ENCODE data around the gene SMIM21.

The SMIM21 gene

DNA sequence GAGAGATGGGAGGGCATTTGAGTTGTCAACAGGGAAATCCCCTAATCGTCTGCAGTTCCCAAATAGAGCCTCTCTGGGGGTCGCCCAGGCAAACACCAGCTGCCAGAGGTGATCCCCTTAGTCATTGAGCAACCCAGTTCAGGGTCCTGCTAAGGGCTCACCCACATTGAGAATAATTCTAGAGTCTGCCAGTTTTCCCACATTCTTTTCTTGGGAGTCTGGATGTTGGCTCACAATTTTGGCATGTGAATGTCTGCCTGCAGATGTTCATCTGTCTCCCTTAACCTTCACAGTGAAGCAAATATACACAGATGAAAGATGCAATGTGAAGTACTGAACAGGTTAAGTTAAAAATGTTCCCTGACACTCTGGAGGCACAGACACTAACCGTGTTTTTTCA, 11.4 kb upstream of the SMIM21 start:
- no peak for TF ChIP-seq TCF12 (IDR thresholded peaks at IDR 0.05; ENCODE audit: low read depth)
- no peak for TF ChIP-seq TAF1 (IDR thresholded peaks at IDR 0.05; ENCODE audit: low read depth)
- TF ChIP-seq CEBPB (IDR thresholded peaks at IDR 0.05) = no peak
- TF ChIP-seq CREB1 (IDR thresholded peaks at IDR 0.05; ENCODE audit: low read depth) = no peak
- TF ChIP-seq, protein P1, sequence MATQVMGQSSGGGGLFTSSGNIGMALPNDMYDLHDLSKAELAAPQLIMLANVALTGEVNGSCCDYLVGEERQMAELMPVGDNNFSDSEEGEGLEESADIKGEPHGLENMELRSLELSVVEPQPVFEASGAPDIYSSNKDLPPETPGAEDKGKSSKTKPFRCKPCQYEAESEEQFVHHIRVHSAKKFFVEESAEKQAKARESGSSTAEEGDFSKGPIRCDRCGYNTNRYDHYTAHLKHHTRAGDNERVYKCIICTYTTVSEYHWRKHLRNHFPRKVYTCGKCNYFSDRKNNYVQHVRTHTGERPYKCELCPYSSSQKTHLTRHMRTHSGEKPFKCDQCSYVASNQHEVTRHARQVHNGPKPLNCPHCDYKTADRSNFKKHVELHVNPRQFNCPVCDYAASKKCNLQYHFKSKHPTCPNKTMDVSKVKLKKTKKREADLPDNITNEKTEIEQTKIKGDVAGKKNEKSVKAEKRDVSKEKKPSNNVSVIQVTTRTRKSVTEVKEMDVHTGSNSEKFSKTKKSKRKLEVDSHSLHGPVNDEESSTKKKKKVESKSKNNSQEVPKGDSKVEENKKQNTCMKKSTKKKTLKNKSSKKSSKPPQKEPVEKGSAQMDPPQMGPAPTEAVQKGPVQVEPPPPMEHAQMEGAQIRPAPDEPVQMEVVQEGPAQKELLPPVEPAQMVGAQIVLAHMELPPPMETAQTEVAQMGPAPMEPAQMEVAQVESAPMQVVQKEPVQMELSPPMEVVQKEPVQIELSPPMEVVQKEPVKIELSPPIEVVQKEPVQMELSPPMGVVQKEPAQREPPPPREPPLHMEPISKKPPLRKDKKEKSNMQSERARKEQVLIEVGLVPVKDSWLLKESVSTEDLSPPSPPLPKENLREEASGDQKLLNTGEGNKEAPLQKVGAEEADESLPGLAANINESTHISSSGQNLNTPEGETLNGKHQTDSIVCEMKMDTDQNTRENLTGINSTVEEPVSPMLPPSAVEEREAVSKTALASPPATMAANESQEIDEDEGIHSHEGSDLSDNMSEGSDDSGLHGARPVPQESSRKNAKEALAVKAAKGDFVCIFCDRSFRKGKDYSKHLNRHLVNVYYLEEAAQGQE (IDR thresholded peaks at IDR 0.05; ENCODE audit: low read depth) = no peak
- no peak for TF ChIP-seq EP300 (IDR thresholded peaks at IDR 0.05; ENCODE audit: borderline replicate concordance)
- no peak for TF ChIP-seq NFIC (IDR thresholded peaks at IDR 0.05)
- no peak for TF ChIP-seq ZBTB7A (IDR thresholded peaks at IDR 0.05; ENCODE audit: low read depth)
- TF ChIP-seq, protein P2, sequence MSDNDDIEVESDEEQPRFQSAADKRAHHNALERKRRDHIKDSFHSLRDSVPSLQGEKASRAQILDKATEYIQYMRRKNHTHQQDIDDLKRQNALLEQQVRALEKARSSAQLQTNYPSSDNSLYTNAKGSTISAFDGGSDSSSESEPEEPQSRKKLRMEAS (IDR thresholded peaks at IDR 0.05) = no peak
- no peak for TF ChIP-seq RAD21 (IDR thresholded peaks at IDR 0.05; ENCODE audit: low read depth)

DNA sequence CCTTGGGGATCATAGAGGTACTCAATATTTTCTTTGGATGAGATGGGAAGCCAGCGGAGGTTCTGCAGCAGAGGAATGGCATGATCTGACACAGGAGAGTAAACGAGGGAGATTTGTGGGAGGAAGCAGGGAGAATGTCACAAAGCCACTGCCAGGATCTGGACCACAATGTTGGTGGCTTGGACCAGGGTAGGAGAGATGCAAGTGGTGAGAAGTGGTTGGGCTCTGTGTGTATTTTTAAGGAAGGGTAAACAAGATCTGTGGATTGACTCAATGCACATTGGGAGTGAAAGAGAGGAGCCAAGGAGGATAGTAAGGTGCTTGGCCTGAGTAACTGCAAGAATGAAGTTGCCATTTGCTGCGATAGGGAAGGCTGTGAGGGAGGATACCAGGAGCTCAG, 10.5 kb upstream of the SMIM21 start:
- TF ChIP-seq, protein P3, sequence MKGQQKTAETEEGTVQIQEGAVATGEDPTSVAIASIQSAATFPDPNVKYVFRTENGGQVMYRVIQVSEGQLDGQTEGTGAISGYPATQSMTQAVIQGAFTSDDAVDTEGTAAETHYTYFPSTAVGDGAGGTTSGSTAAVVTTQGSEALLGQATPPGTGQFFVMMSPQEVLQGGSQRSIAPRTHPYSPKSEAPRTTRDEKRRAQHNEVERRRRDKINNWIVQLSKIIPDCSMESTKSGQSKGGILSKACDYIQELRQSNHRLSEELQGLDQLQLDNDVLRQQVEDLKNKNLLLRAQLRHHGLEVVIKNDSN (IDR thresholded peaks at IDR 0.05) = no peak
- TF ChIP-seq CEBPB (IDR thresholded peaks at IDR 0.05) (no peak), NFIC (IDR thresholded peaks at IDR 0.05) (no peak), YY1 (IDR thresholded peaks at IDR 0.05; ENCODE audit: low read depth) (no peak), RAD21 (IDR thresholded peaks at IDR 0.05; ENCODE audit: low read depth) (no peak), ZBTB7A (IDR thresholded peaks at IDR 0.05; ENCODE audit: low read depth) (no peak), EGR1 (IDR thresholded peaks at IDR 0.05) (no peak), FOXM1 (IDR thresholded peaks at IDR 0.05; ENCODE audit: borderline replicate concordance, low read depth) (no peak), TCF12 (IDR thresholded peaks at IDR 0.05; ENCODE audit: low read depth) (no peak), TAF1 (IDR thresholded peaks at IDR 0.05; ENCODE audit: low read depth) (no peak), EP300 (IDR thresholded peaks at IDR 0.05; ENCODE audit: borderline replicate concordance) (no peak), TEAD4 (IDR thresholded peaks at IDR 0.05) (no peak), CREB1 (IDR thresholded peaks at IDR 0.05; ENCODE audit: low read depth) (no peak)
- TF ChIP-seq, protein P1 (IDR thresholded peaks at IDR 0.05; ENCODE audit: low read depth) = no peak
- TF ChIP-seq, protein P2 (IDR thresholded peaks at IDR 0.05) = no peak

DNA sequence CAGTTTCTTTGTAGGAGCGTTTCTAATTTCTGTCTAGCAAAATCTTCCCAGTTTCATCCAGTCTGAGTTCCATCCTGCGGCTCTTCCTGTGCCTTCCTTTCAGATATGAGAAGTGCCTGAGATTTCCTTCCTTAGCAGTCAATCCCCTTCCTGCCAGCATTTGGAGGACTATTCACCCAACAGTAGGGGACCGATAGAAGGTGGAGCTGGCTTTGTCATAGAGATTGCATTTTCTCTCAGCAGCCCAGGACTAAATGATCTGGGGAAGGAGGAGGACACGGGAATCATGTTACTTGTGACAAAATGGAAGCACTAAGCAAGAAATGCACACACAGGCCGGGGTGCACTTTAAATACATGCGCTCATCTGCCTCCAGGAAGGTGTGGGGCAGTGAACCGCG, 5.6 kb upstream of the SMIM21 start:
- no peak for TF ChIP-seq EGR1 (IDR thresholded peaks at IDR 0.05)
- no peak for TF ChIP-seq NFIC (IDR thresholded peaks at IDR 0.05)

DNA sequence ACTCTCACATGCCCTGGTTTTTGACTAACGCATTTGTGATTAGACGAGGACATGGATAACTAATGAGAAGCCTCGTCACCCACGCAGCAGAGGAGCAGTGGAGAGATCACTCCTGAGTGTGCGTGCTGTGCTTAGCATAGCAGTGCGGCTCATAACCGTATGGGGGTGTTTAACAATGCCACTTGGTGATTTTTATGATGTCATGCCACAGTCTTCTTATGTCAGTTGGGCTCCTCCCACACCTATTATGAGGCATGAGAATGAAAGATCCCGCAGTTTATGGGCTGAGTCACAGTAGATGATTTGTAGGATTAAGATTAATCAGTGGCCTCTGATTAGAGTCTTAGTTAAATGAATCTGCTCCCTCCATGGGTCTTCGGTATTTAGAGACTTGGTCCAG, 2.5 kb upstream of the SMIM21 start:
- TF ChIP-seq EP300 (IDR thresholded peaks at IDR 0.05; ENCODE audit: borderline replicate concordance) = no peak
- TF ChIP-seq ZBTB7A (IDR thresholded peaks at IDR 0.05; ENCODE audit: low read depth) = no peak
- TF ChIP-seq, protein P2 (IDR thresholded peaks at IDR 0.05) = no peak
- no peak for TF ChIP-seq TAF1 (IDR thresholded peaks at IDR 0.05; ENCODE audit: low read depth)
- TF ChIP-seq, protein P1 (IDR thresholded peaks at IDR 0.05; ENCODE audit: low read depth) = no peak
- no peak for TF ChIP-seq TEAD4 (IDR thresholded peaks at IDR 0.05)
- TF ChIP-seq FOXM1 (IDR thresholded peaks at IDR 0.05; ENCODE audit: borderline replicate concordance, low read depth) = no peak
- TF ChIP-seq NFIC (IDR thresholded peaks at IDR 0.05) = no peak
- no peak for TF ChIP-seq TCF12 (IDR thresholded peaks at IDR 0.05; ENCODE audit: low read depth)
- no peak for TF ChIP-seq EGR1 (IDR thresholded peaks at IDR 0.05)
- TF ChIP-seq CREB1 (IDR thresholded peaks at IDR 0.05; ENCODE audit: low read depth) = no peak
- TF ChIP-seq CEBPB (IDR thresholded peaks at IDR 0.05) = no peak
- no peak for TF ChIP-seq RAD21 (IDR thresholded peaks at IDR 0.05; ENCODE audit: low read depth)
- TF ChIP-seq, protein P3 (IDR thresholded peaks at IDR 0.05) = no peak
- TF ChIP-seq YY1 (IDR thresholded peaks at IDR 0.05; ENCODE audit: low read depth) = no peak
